GM13976 (cell line): ENCODE results near the gene MON2.

ENCODE experiments used
- DNase-seq: peaks from one replicate; pipeline ENCODE4 v3.0.0; 2012; ENCODE audit warnings: low spot score
- in situ Hi-C: fragments of 300-500 bp; cut with MboI; formaldehyde crosslinking; loops from one replicate; pipeline ENCODE4 v1.12.0; 2022; ENCODE audit warnings: low sequenced_read_pairs, mixed read lengths, inconsistent platforms; ENCODE audit not compliant: unreplicated experiment
- TF ChIP-seq, protein P1 (sequence below): IDR thresholded peaks from 2 replicates; pipeline ENCODE4 v1.5.1; 2012; ENCODE audit warnings: borderline replicate concordance, mild to moderate bottlenecking; ENCODE audit not compliant: insufficient read depth; ENCODE audit errors: extremely low read depth, missing control alignments, control extremely low read depth

Gene MON2

DNA sequence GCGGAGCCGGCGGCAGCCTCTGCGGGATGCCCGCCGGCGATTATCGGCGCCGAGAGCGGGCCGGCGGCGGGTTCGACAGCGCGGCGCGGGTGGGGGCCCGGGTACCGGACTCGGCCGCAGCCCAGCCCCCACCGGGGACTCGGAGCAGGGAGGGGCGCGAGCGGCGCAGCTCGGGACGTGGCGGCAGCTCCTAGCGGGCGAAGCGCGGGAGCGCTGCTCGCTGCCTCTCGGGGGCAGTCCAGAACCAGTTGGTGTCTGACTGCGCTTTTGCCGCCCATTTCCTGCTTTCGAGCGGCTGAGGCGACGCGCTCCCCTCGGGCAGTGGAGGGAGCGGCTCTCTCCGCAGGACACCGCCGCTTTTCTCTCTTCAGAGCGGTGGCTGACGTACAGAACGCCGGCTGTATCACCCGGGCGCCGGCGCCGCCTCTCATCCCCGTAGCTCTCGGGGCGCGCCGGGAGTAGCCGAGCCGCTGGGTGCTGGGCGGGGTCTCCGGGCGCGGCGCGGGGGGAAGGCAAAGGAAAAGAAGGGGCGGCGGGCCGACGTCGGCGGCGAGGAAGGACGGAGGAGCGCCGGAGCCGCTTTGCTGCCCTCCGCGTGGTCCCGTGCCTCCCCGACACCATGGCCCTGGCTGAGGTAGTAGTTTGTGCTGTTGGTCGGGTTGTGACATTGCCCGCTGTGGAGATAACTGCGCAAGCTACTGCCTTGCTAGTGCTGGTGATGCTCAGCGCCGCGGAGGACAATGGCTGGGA is 136.6 kb downstream of the MON2 start:
- DNase-seq = peak; percentile 82
- TF ChIP-seq, protein P1, sequence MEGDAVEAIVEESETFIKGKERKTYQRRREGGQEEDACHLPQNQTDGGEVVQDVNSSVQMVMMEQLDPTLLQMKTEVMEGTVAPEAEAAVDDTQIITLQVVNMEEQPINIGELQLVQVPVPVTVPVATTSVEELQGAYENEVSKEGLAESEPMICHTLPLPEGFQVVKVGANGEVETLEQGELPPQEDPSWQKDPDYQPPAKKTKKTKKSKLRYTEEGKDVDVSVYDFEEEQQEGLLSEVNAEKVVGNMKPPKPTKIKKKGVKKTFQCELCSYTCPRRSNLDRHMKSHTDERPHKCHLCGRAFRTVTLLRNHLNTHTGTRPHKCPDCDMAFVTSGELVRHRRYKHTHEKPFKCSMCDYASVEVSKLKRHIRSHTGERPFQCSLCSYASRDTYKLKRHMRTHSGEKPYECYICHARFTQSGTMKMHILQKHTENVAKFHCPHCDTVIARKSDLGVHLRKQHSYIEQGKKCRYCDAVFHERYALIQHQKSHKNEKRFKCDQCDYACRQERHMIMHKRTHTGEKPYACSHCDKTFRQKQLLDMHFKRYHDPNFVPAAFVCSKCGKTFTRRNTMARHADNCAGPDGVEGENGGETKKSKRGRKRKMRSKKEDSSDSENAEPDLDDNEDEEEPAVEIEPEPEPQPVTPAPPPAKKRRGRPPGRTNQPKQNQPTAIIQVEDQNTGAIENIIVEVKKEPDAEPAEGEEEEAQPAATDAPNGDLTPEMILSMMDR = peak; percentile 56
- in situ Hi-C loops = no loop called here

GRCh38 chr12:62603811-62604098 is 137.1 kb downstream of the MON2 start:
- no peak for DNase-seq
- TF ChIP-seq, protein P1 = no peak
- in situ Hi-C loops = no loop called here

DNA sequence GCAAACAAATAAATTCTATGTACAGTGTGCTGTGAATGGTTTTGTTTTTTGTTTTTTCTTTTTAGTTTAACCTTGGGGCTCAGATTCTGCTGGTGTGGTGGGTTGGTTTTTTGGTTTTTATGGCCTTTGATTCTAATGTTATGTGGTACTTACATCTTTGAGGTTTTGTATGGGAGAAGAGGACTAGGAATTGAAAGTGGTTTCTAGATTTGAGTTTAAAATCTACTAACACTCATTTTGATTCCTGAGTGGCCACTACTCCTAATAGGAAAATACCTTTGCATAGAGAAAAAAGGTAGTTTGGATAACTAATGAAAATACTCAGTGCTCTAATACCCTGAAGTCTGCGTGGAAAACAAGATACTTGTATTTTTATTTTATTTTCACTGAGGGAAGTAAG is 137.7 kb downstream of the MON2 start:
- TF ChIP-seq, protein P1 = no peak
- DNase-seq = no peak

GRCh38 chr12:62604871-62605270 is 138.2 kb downstream of the MON2 start:
- no peak for DNase-seq
- in situ Hi-C loops = no loop called here
- TF ChIP-seq, protein P1 = no peak

More for the DNA sequence above, 137.7 kb downstream of the MON2 start:
- in situ Hi-C loops = no loop called here

DNA sequence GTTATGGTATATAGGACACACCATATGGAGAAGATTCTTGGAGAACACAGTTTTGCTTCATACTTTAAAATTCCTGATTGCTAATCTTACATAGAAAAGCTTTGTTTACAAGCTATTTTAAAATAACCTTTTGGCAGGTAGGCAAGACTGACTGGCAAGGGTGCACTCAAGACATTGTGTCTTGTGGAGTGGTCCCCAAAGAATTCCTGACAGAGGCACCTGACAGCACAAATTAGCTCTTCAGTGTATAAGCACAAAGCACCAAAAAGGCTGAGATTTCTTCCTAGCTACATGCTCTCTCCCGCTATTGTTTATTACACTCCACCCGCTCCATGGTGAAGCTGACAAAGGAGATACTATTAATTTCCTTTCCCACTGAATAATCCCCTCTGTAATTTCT is 139.4 kb downstream of the MON2 start:
- TF ChIP-seq, protein P1 = no peak
- DNase-seq = no peak
- in situ Hi-C loops = no loop called here

GRCh38 chr12:62606654-62607053 is 140.0 kb downstream of the MON2 start:
- in situ Hi-C loops = no loop called here
- TF ChIP-seq, protein P1 = no peak
- no peak for DNase-seq
